Natural killer cell (primary cell): ENCODE data around the gene SLC8A1. TPM values are rescaled to one million over a fixed set of nuclear protein-coding genes. Genes with fewer than 3 reads are reported as not detected.

Source experiments
- ATAC-seq, 3 donors: fragments of 150-1000 bp in 2 of 3; fragments of 200-7000 bp in 1 of 3; cut with Tn5 transposase; 1 replicate in 1 of 3; 2 replicates in 2 of 3; pipeline ENCODE4 v1.10.0; 2021; ENCODE audit warnings: mild to moderate bottlenecking in 2 of 3, moderate library complexity in 2 of 3
- DNase-seq, 2 donors: peaks; one replicate each; pipeline versions ENCODE4 v3.0.0 to v3.0.0-alpha.2; 2013 to 2021; ENCODE audit warnings: mixed read lengths in 1 of 2
- H3K27ac ChIP-seq: one replicate; pipeline ENCODE4 v1.5.1; 2013; ENCODE audit warnings: mild to moderate bottlenecking, low read length
- H3K27me3 ChIP-seq: one replicate; pipeline ENCODE4 v1.6.1; 2013; ENCODE audit warnings: low read length; ENCODE audit not compliant: control insufficient read depth, insufficient read depth
- H3K36me3 ChIP-seq: one replicate; pipeline ENCODE4 v1.6.1; 2013; ENCODE audit warnings: low read length; ENCODE audit not compliant: control insufficient read depth, insufficient read depth
- H3K4me1 ChIP-seq: one replicate; pipeline ENCODE4 v1.6.1; 2013; ENCODE audit warnings: low read length; ENCODE audit not compliant: control insufficient read depth, insufficient read depth
- H3K4me3 ChIP-seq: one replicate; pipeline ENCODE4 v1.5.1; 2013; ENCODE audit warnings: low read length
- H3K9me3 ChIP-seq: one replicate; pipeline ENCODE4 v1.6.1; 2013; ENCODE audit warnings: low read length; ENCODE audit not compliant: control insufficient read depth, insufficient read depth
- H3K27ac Mint-ChIP-seq, 2 donors: one replicate each; pipeline ENCODE4 v1.8.0; 2022; ENCODE audit warnings: mild to moderate bottlenecking in 2 of 2, mixed read lengths in 2 of 2, moderate library complexity in 1 of 2
- H3K27me3 Mint-ChIP-seq, 2 donors: one replicate each; pipeline ENCODE4 v1.8.0; 2022; ENCODE audit warnings: low read depth in 2 of 2, mixed read lengths in 2 of 2
- H3K36me3 Mint-ChIP-seq: one replicate; pipeline ENCODE4 v1.8.0; 2022; ENCODE audit warnings: mixed read lengths
- H3K4me1 Mint-ChIP-seq, 2 donors: one replicate each; pipeline ENCODE4 v1.8.0; 2022; ENCODE audit warnings: mixed read lengths in 2 of 2
- H3K4me3 Mint-ChIP-seq: one replicate; pipeline ENCODE4 v1.8.0; 2022; ENCODE audit warnings: mild to moderate bottlenecking, moderate library complexity, mixed read lengths
- H3K9me3 Mint-ChIP-seq, 2 donors: one replicate each; pipeline ENCODE4 v1.8.0; 2022; ENCODE audit warnings: mixed read lengths in 2 of 2
- WGBS: methylation state at CpG from one replicate; pipeline ENCODE4 v1.1.7; 2013; ENCODE audit warnings: missing lambda C conversion rate; ENCODE audit not compliant: insufficient coverage; 5-methylcytosine and 5-hydroxymethylcytosine counted together
- intact Hi-C: fragments of 100-400 bp; cut with micrococcal nuclease; formaldehyde crosslinking; loops from one replicate; pipeline ENCODE4 v1.14.2; 2022
- total RNA-seq, 4 donors: library from RNA; stranded (reverse); fragments of 120-200 nt in 1 of 4; gene quantifications; one replicate each; pipeline versions ENCODE4 v1.2.3 to v1.2.4, GENCODE V29; 2013 to 2022
- TF ChIP-seq, protein P1 (sequence below): fragments of 200-600 bp; IDR thresholded peaks from one replicate; pipeline ENCODE4 v1.8.0; 2022; ENCODE audit warnings: antibody characterized with exemption

Gene SLC8A1
- total RNA-seq, 3 donors from 2014 or later (not counting 1 experiment from before 2014, with no cell fraction given) = 1.4 to 4.7 (median 3.6) TPM

DNA sequence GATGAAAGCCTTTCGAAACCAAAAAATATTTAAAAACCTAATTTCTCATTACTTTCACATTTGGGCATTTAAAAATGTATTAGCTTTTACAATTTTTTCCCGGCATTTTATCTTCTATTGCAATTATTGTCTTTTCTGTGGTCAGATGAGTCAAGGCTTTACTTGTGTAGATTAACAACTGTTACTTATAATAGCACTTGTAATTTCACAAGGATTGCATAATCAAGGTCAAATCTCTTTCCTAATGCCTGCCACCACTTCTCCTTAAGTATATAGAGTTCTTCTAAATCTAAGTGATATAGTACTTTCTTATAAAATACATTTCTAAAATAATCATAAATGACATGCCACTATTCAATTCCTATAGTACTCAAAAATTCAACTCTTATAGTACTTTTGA is 67.2 kb downstream of the SLC8A1 start:
- Mint-ChIP-seq H3K27me3 (no peaks in the 10 kb centered on the region), H3K27ac (no peak overlapping the region), H3K36me3 (peaks cover 10% of the 10 kb centered on the region), H3K4me3 (no peak overlapping the region), H3K4me1 (no peaks in the 10 kb centered on the region), H3K9me3 (peaks cover 8% of the 10 kb centered on the region in 2 donors)
- Histone ChIP-seq H3K4me1 (no peaks in the 10 kb centered on the region), H3K9me3 (peaks cover 10% of the 10 kb centered on the region), H3K36me3 (no peaks in the 10 kb centered on the region), H3K4me3 (no peak overlapping the region), H3K27ac (no peak overlapping the region), H3K27me3 (no peaks in the 10 kb centered on the region)
- no peak for DNase-seq
- ATAC-seq = no peak
- no CpG with 5 or more reads among the region's 2 CpGs for WGBS
- intact Hi-C loops = no loop called here
- TF ChIP-seq, protein P1, sequence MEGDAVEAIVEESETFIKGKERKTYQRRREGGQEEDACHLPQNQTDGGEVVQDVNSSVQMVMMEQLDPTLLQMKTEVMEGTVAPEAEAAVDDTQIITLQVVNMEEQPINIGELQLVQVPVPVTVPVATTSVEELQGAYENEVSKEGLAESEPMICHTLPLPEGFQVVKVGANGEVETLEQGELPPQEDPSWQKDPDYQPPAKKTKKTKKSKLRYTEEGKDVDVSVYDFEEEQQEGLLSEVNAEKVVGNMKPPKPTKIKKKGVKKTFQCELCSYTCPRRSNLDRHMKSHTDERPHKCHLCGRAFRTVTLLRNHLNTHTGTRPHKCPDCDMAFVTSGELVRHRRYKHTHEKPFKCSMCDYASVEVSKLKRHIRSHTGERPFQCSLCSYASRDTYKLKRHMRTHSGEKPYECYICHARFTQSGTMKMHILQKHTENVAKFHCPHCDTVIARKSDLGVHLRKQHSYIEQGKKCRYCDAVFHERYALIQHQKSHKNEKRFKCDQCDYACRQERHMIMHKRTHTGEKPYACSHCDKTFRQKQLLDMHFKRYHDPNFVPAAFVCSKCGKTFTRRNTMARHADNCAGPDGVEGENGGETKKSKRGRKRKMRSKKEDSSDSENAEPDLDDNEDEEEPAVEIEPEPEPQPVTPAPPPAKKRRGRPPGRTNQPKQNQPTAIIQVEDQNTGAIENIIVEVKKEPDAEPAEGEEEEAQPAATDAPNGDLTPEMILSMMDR = no peak

DNA sequence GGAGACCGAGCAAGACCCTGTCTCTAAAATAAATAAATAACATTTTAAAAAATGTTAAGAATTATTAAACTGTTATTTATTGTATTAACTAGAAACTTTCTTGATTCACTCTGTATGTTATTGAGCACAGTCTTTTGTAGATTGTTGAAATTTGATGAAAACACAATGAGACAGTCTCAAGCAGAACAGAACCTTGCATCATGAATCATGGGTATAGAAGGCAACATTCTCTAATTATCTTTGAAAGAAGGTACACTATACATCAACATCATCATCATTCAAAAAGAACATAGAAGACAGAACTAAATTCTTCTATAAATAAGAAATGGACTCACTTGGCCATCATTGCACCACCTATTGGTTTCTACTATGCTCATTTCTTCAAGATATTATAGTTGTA is 67.7 kb downstream of the SLC8A1 start:
- Histone ChIP-seq H3K4me1 (no peaks in the 10 kb centered on the region), H3K4me3 (no peak overlapping the region), H3K27me3 (no peaks in the 10 kb centered on the region), H3K9me3 (peaks cover 10% of the 10 kb centered on the region), H3K36me3 (no peaks in the 10 kb centered on the region), H3K27ac (no peak overlapping the region)
- WGBS = no CpG with 5 or more reads among the region's 1 CpG
- H3K9me3 Mint-ChIP-seq = peaks cover 8 to 10% of the 10 kb centered on the region in 2 donors
- no peaks in the 10 kb centered on the region for H3K4me1 Mint-ChIP-seq
- no peaks in the 10 kb centered on the region for H3K27me3 Mint-ChIP-seq
- no peak overlapping the region for H3K27ac Mint-ChIP-seq
- intact Hi-C loops = no loop called here
- TF ChIP-seq, protein P1 = no peak
- no peak overlapping the region for H3K4me3 Mint-ChIP-seq
- no peak for ATAC-seq
- no peak for DNase-seq
- H3K36me3 Mint-ChIP-seq = peaks cover 10% of the 10 kb centered on the region

DNA sequence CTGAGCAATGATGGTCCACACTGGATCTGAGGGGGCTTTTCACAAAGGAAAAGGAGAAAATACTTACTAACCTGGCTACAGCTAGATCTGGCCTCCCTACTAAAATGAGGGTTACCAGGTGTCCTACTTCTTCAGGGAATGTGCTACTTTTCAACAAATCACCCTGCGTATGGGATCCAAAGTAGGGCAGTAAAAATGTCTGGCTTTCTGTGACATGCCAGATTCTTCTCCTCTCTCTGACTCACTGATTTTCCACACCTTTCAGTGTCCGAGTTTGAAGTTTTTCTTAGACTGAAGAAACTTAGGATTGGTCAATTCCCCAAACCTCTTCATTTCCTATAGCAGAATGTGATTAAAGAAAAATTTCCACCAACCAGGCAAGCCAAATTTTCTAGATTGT is 71.2 kb downstream of the SLC8A1 start:
- WGBS = 87% methylated on average over 2 of the region's 2 CpGs
- no peaks in the 10 kb centered on the region for H3K27me3 ChIP-seq
- no peak for DNase-seq
- no peaks in the 10 kb centered on the region for H3K4me1 Mint-ChIP-seq
- no peak overlapping the region for H3K27ac ChIP-seq
- H3K9me3 Mint-ChIP-seq = peaks cover 16 to 18% of the 10 kb centered on the region in 2 donors
- no peak for ATAC-seq
- H3K4me3 Mint-ChIP-seq = no peak overlapping the region
- peaks cover 10% of the 10 kb centered on the region for H3K36me3 Mint-ChIP-seq
- H3K27me3 Mint-ChIP-seq = no peaks in the 10 kb centered on the region
- H3K4me1 ChIP-seq = no peaks in the 10 kb centered on the region
- H3K9me3 ChIP-seq = peaks cover 10% of the 10 kb centered on the region
- intact Hi-C loops = no loop called here
- TF ChIP-seq, protein P1 = no peak
- no peaks in the 10 kb centered on the region for H3K36me3 ChIP-seq
- H3K4me3 ChIP-seq = no peak overlapping the region
- H3K27ac Mint-ChIP-seq = no peak overlapping the region

DNA sequence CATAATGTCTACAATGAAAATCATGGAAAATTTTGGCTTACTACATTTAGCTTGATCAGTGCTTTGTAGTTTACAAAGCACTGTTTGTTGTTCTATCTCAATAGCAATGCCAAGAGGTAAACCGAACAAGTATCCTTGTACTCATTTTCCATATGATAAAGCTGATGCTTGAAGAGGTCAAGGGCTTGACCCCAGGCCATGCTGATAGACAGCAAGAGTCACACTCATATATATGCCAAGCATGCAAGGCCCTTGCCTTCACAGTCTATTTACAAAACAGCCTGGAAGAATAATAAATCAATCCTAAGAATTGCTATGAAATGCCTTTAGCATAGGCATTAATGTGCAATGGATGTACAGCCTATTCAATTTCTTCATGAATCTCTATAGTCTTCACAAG is 71.8 kb downstream of the SLC8A1 start:
- no peak overlapping the region for H3K4me3 Mint-ChIP-seq

More for the DNA sequence above, 71.8 kb downstream of the SLC8A1 start:
- DNase-seq = no peak
- H3K36me3 Mint-ChIP-seq = peaks cover 10% of the 10 kb centered on the region
- no peak overlapping the region for H3K27ac Mint-ChIP-seq
- ATAC-seq = no peak
- H3K4me1 Mint-ChIP-seq = no peaks in the 10 kb centered on the region
- TF ChIP-seq, protein P1 = no peak
- no peak overlapping the region for H3K27ac ChIP-seq
- WGBS = 94% methylated on average over 1 of the region's 1 CpG
- no peak overlapping the region for H3K4me3 ChIP-seq
- H3K27me3 Mint-ChIP-seq = no peaks in the 10 kb centered on the region
- intact Hi-C loops = no loop called here
- no peaks in the 10 kb centered on the region for H3K27me3 ChIP-seq
- H3K9me3 Mint-ChIP-seq = peaks cover 16 to 18% of the 10 kb centered on the region in 2 donors
- H3K9me3 ChIP-seq = peaks cover 10% of the 10 kb centered on the region
- no peaks in the 10 kb centered on the region for H3K4me1 ChIP-seq
- no peaks in the 10 kb centered on the region for H3K36me3 ChIP-seq
